Caco-2 (cell line): ENCODE measurements around the gene PXN. TPM values are rescaled to one million over a fixed set of nuclear protein-coding genes. Genes with fewer than 3 reads are reported as not detected.
"Not testable (repeated sequence)": the region's sequence is repeated elsewhere in the genome, so short reads cannot be mapped to it uniquely, and the experiment has no call there.

ENCODE experiments used
- BruUV-seq: library from RNA; stranded (reverse); fragments of 400-500 nt; replicated peaks from 2 replicates; lab custom pipeline; 2021; lab: Mats Ljungman, UMichigan
- CTCF ChIA-PET: fragments of 300-600 bp; sonication (Branson Sonifier 250); formaldehyde crosslinking; loops from one replicate; lab custom pipeline; 2022; ENCODE audit warnings: antibody characterized with exemption; lab: Charles Lee
- POLR2A ChIA-PET: fragments of 300-600 bp; sonication (Branson Sonifier 250); formaldehyde crosslinking; loops from one replicate; lab custom pipeline; 2022; ENCODE audit warnings: antibody characterized with exemption; lab: Charles Lee
- DNase-seq, 2 experiments: peaks; one replicate each; pipeline versions ENCODE4 v3.0.0 to v3.0.0-alpha.2; 2020 to 2022
- H3K27me3 ChIP-seq: replicated peaks from 2 replicates; pipeline ENCODE4 v1.6.0; 2011; ENCODE audit warnings: low read length; ENCODE audit not compliant: control insufficient read depth, insufficient read depth
- H3K36me3 ChIP-seq: 2 replicates; pipeline ENCODE4 v1.5.1; 2011; ENCODE audit warnings: low read length; ENCODE audit not compliant: control insufficient read depth, insufficient read depth
- H3K4me1 ChIP-seq: fragments of 250-450 bp; sonication (Bioruptor Pico); 2 replicates; pipeline ENCODE4 v1.5.1; 2020; ENCODE audit warnings: mild to moderate bottlenecking
- H3K4me3 ChIP-seq: 2 replicates; pipeline ENCODE4 v1.5.1; 2011; ENCODE audit warnings: low read depth, mild to moderate bottlenecking, control low read depth, low read length
- H3K9me3 ChIP-seq: fragments of 250-450 bp; sonication (Bioruptor Pico); 2 replicates; pipeline ENCODE4 v1.5.1; 2020; ENCODE audit warnings: mild to moderate bottlenecking, moderate library complexity
- H3K27ac Mint-ChIP-seq: one replicate; pipeline ENCODE4 v1.8.0; 2022; ENCODE audit warnings: mixed read lengths; ENCODE audit not compliant: unreplicated experiment
- H3K27me3 Mint-ChIP-seq: one replicate; pipeline ENCODE4 v1.8.0; 2022; ENCODE audit warnings: mixed read lengths; ENCODE audit not compliant: insufficient read depth, unreplicated experiment
- H3K36me3 Mint-ChIP-seq: one replicate; pipeline ENCODE4 v1.8.0; 2022; ENCODE audit warnings: mild to moderate bottlenecking, mixed read lengths; ENCODE audit not compliant: insufficient read depth, unreplicated experiment
- H3K4me1 Mint-ChIP-seq: one replicate; pipeline ENCODE4 v1.8.0; 2022; ENCODE audit warnings: low read depth, mixed read lengths; ENCODE audit not compliant: unreplicated experiment
- H3K4me3 Mint-ChIP-seq: one replicate; pipeline ENCODE4 v1.8.0; 2022; ENCODE audit warnings: mild to moderate bottlenecking, moderate library complexity, mixed read lengths; ENCODE audit not compliant: unreplicated experiment
- H3K9me3 Mint-ChIP-seq: one replicate; pipeline ENCODE4 v1.8.0; 2022; ENCODE audit warnings: mixed read lengths; ENCODE audit not compliant: unreplicated experiment
- CTCF ChIP-seq, 2 experiments: fragments of 200-600 bp in 1 of 2; IDR thresholded peaks; 1 replicate in 1 of 2; 2 replicates in 1 of 2; pipeline versions ENCODE4 v1.5.1 to v1.8.0; 2011 to 2022; ENCODE audit warnings: antibody characterized with exemption in 1 of 2, control low read depth in 1 of 2, inconsistent platforms in 1 of 2, low read depth in 1 of 2, low read length in 1 of 2, mild to moderate bottlenecking in 1 of 2, moderate library complexity in 1 of 2; ENCODE audit not compliant: insufficient read depth in 1 of 2, severe bottlenecking in 1 of 2, unreplicated experiment in 1 of 2
- intact Hi-C: fragments of 100-400 bp; cut with micrococcal nuclease; formaldehyde crosslinking; loops from one replicate; pipeline ENCODE4 v1.10.0; 2022; ENCODE audit not compliant: unreplicated experiment
- total RNA-seq: library from RNA; stranded (reverse); gene quantifications from 2 replicates; pipeline ENCODE4 v1.2.3, GENCODE V29; 2022

The PXN gene
- total RNA-seq, 1 experiment from 2014 or later: 150 TPM

- no peak for DNase-seq
- TF ChIP-seq CTCF (IDR thresholded peaks at IDR 0.05; ENCODE audit: insufficient read depth in 1 of 2, low read depth in 1 of 2, low read length in 1 of 2, severe bottlenecking in 1 of 2, unreplicated experiment in 1 of 2): no peak
- Mint-ChIP-seq H3K27me3 (no peaks in the 10 kb centered on the region), H3K36me3 (peaks cover 88% of the 10 kb centered on the region), H3K4me3 (peak overlapping the region; percentile 86), H3K4me1 (peaks cover 6% of the 10 kb centered on the region), H3K27ac (no peak overlapping the region), H3K9me3 (no peaks in the 10 kb centered on the region)
- no TSS peak for BruUV-seq
- Histone ChIP-seq H3K27me3 (no peaks in the 10 kb centered on the region), H3K4me3 (no peak overlapping the region), H3K9me3 (no peaks in the 10 kb centered on the region), H3K4me1 (peaks cover 39% of the 10 kb centered on the region), H3K36me3 (peaks cover 3% of the 10 kb centered on the region)
- ChIA-PET CTCF (interaction anchor here (0.6 to 1.1 kb wide), 2 partner anchors 13 to 32 kb away, joined by 3 to 4 read pairs; no protein-coding TSS in a partner anchor), POLR2A (interaction anchor here (0.9 to 1.6 kb wide), 2 partner anchors 14 to 32 kb away, joined by 6 to 8 read pairs; no protein-coding TSS in a partner anchor)
- intact Hi-C loops: no loop called here
Observed at GRCh38 chr12:120196363-120196762, 69.2 kb downstream of the PXN start.

- Mint-ChIP-seq H3K4me3 (peak within 1 kb of the TSS; percentile 86), H3K27ac (peak within 1 kb of the TSS; percentile 96), H3K27me3 (no peaks in the 10 kb centered on the region), H3K9me3 (no peaks in the 10 kb centered on the region), H3K4me1 (peaks cover 6% of the 10 kb centered on the region), H3K36me3 (peaks cover 84% of the 10 kb centered on the region)
- H3K9me3 ChIP-seq: no peaks in the 10 kb centered on the region
- TF ChIP-seq CTCF (IDR thresholded peaks at IDR 0.05; ENCODE audit: insufficient read depth in 1 of 2, low read depth in 1 of 2, low read length in 1 of 2, severe bottlenecking in 1 of 2, unreplicated experiment in 1 of 2): no peak
- H3K4me3 ChIP-seq: peak within 1 kb of the TSS; percentile 94
- CTCF ChIA-PET: no interaction called here
- peak; percentile 86 to 92 for DNase-seq
- POLR2A ChIA-PET: interaction anchor here (0.5 kb wide), 1 partner anchor 45 kb away, joined by 5 read pairs; no protein-coding TSS in a partner anchor
- intact Hi-C loops: no loop called here
- peaks cover 40% of the 10 kb centered on the region for H3K4me1 ChIP-seq
- peaks cover 3% of the 10 kb centered on the region for H3K36me3 ChIP-seq
- BruUV-seq: TSS peak; percentile 93
- no peaks in the 10 kb centered on the region for H3K27me3 ChIP-seq
Observed at GRCh38 chr12:120194534-120195395, 70.8 kb downstream of the PXN start, which contains the start of gene GCN1. TSS of gene GCN1 (minus strand) at chr12:120194715. CDS start at chr12:120194697, 18 bp downstream.

- Mint-ChIP-seq H3K27me3 (no peaks in the 10 kb centered on the region), H3K27ac (peak overlapping the region; percentile 96), H3K4me3 (peak overlapping the region; percentile 86), H3K36me3 (peaks cover 84% of the 10 kb centered on the region), H3K9me3 (no peaks in the 10 kb centered on the region), H3K4me1 (peaks cover 3% of the 10 kb centered on the region)
- Histone ChIP-seq H3K36me3 (peaks cover 3% of the 10 kb centered on the region), H3K9me3 (no peaks in the 10 kb centered on the region), H3K4me3 (peak overlapping the region; percentile 94), H3K4me1 (peaks cover 35% of the 10 kb centered on the region), H3K27me3 (no peaks in the 10 kb centered on the region)
- DNase-seq: no peak
- ChIA-PET CTCF (no interaction called here), POLR2A (interaction anchor here (1.0 kb wide), 1 partner anchor 8 kb away, joined by 4 read pairs; no protein-coding TSS in a partner anchor)
- TF ChIP-seq CTCF (IDR thresholded peaks at IDR 0.05; ENCODE audit: insufficient read depth in 1 of 2, low read depth in 1 of 2, low read length in 1 of 2, severe bottlenecking in 1 of 2, unreplicated experiment in 1 of 2): no peak
- BruUV-seq: no TSS peak
- intact Hi-C loops: no loop called here
Observed at GRCh38 chr12:120194226-120194533, 71.3 kb downstream of the PXN start.

- peaks cover 26% of the 10 kb centered on the region for H3K4me1 ChIP-seq
Observed at GRCh38 chr12:120193286-120193685, 72.2 kb downstream of the PXN start.

More at GRCh38 chr12:120193286-120193685, 72.2 kb downstream of the PXN start:
- ChIA-PET POLR2A (interaction anchor here (0.5 to 1.0 kb wide), 2 partner anchors 9 to 76 kb away, joined by 4 to 7 read pairs; no protein-coding TSS in a partner anchor), CTCF (interaction anchor here (0.5 kb wide), 1 partner anchor 10 kb away, joined by 3 read pairs; no protein-coding TSS in a partner anchor)
- Mint-ChIP-seq H3K27ac (peak overlapping the region; percentile 96), H3K36me3 (peaks cover 84% of the 10 kb centered on the region), H3K4me3 (peak overlapping the region; percentile 86)
- H3K4me3 ChIP-seq: peak overlapping the region; percentile 94
- H3K27me3 ChIP-seq, DNase-seq, H3K9me3 ChIP-seq, H3K27me3 Mint-ChIP-seq, H3K4me1 Mint-ChIP-seq, H3K9me3 Mint-ChIP-seq, intact Hi-C loops, H3K36me3 ChIP-seq, BruUV-seq: not testable (repeated sequence)
